ENCODE data around the gene KCNAB1.

The KCNAB1 gene

GRCh38 chr3:156400735-156401134 is 280.4 kb downstream of the KCNAB1 start:
- no peak for DNase-seq

DNA sequence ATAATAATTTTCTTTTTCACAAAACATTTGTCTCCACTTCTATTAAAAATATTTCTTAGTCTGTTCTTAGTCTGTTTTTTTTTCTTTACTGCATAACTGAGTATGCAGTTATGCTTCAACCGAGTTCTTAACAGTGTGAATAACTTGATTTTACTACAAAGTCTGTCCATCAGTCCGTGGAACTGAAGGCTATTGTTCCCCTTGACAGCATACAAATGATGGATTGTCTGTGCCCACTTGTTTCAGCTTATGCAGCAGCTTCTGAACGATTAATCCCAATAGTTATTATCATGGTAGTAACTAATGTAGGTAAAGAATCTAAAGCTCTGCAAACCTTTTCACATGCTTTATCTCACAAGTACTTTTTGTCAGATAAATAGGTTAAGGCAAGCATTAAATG is 283.8 kb downstream of the KCNAB1 start:
- peak in 8 of 56 donors; percentile 16 to 54 (median 26) for DNase-seq

DNA sequence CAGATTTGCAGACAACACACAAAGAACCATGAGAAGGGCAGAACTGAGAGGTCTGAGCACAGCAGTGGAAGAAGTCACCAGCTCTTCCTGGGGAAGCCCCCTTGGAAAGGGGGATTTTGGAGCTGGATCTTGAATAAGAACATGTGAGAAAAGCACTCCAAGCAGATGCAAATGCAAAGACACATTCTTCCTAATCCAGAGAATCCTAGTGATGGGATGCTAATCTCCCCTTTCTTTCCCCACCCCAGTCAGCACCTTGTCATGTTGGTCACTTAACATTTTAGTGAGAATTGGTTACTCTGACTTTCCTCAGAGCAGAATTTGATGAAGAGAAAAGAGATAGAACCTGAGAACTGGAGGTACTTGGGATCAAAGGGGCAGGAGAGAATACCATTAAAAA is 286.0 kb downstream of the KCNAB1 start:
- DNase-seq, result no peak

DNA sequence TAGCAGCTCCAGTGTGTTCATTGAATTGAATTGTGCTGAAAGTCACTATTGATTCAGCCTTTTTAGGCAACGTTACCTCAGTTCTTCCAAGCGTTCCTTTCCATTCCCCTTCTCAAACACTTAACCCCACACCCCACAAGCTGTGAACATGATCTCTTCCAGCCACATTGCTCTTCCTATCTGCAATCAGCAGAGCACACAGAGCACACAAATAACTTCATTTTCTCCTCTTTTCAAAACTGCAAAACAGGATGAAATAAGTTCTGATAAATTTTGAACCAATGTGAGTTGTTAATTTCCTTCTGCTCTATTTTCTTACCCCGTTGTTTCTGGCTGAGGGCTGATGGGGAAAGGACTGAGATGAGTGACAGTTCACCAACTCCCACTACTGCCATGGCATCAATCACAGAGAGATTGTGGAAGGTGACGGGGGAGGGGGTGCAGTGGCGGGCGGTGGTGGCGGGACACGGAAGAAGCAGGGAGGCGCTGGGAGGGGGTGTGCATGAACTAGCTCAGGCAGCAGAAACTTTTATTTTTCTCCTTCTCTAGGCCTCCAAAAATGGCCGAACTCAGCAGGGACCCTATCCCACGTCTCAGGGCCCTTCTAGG is 287.3 kb downstream of the KCNAB1 start:
- peak in 25 of 56 donors; percentile 16 to 72 (median 41) for DNase-seq

DNA sequence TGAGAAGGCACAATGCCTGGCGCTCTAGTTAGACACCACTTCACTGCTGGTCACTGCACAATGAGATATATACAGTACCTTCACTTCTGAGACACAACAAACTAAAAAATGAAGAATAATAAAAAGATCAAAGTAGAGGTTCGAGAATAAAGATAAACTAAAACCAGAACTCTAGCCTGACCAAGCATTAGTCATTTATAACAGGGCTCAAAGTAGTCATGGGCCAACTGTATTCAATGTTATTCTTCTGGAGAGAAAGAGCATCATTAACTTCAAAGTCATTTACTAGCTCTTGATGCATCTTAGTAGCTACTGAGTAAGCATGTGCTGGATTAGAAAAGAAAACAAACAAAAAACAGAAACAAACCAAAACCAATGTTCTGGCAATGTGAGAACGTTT is 289.3 kb downstream of the KCNAB1 start:
- no peak for DNase-seq

GRCh38 chr3:156412600-156412999 is 292.2 kb downstream of the KCNAB1 start:
- no peak for DNase-seq

- DNase-seq, result no peak
These were observed 293.0 kb downstream of the KCNAB1 start for GRCh38 chr3:156413293-156413892.

DNA sequence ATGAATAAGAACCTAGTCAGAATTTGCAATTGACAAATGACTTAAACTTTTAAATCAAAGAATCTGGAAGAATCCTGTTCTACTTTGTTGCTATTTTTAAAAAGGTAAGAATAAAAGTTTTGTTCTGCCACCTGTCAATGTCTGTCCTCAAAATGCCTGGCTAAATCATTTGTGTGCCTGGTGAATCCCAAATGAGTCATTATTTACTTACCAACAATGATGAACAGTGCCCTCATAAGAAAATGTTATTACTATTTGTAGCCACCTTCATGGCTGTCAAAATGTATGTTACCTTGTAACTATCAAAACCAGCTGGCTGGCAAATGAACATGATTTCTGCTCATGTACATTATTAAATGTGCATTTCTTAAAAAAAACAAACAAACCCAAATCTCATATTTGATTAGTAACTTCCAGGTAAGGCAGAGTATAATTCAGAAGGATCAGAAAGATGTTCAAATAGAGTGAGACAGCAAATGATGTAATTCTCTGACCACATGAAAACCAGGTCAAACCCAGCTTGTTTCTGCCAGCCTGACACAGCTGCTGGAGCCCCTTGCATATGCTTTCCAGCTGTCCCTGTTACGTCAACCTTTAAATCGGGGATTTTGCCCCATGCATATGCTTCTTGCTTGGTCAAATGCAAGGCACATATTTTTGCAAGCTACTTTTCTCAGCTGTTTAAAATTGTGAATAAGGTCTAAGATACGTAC is 296.6 kb downstream of the KCNAB1 start:
- DNase-seq, result peak in 2 of 56 donors; percentile 9 to 34

DNA sequence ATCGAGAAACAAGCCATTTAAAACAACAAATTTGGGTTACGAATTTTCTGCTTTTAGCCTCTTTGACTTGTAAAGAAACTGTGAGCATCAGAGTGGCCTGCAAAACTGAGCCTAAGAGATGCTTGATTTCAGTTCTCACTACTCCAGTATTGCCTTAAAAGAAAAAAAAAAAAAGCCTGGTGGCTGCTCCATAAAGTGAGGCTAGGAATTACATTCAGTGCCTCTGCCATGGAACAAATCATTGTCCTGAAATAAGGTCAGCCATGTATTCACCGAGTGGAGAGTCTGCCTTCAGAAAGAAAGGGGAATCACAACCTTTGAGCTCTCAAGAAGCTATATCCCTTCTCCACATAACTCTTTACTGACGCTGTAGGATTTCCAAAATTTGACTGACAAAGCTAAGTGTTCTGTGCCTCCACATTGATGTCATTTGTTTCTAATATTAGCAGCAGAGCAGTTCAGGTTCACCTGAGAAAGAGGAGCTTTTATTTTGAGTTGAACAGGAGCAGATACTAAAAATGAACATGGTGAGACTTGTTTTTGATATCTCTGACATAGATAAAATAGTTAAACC is 297.3 kb downstream of the KCNAB1 start:
- no peak for DNase-seq

DNA sequence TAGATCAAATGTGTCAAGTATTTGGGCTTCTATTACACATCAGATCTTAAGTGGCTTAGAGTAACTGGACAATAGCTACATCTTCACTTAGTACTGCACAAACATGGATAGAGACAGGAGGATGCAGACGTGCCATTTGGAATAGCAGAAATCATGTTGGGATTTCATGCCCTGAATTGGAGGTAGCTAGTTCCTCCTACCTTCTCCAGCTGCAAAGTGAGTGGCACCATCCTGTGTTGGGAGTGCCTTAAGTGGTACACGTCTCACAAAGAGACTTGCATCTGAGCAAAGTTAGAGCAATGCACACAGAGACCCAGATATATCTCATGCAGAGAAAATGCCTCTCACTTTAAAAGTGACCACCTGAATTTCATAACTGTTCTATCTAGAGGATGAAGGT is 298.1 kb downstream of the KCNAB1 start:
- peak in 3 of 56 donors; percentile 10 to 33 (median 12) for DNase-seq

GRCh38 chr3:156421534-156421933 is 301.2 kb downstream of the KCNAB1 start:
- DNase-seq, result no peak

GRCh38 chr3:156424758-156425157 is 304.4 kb downstream of the KCNAB1 start:
- DNase-seq, result no peak

DNA sequence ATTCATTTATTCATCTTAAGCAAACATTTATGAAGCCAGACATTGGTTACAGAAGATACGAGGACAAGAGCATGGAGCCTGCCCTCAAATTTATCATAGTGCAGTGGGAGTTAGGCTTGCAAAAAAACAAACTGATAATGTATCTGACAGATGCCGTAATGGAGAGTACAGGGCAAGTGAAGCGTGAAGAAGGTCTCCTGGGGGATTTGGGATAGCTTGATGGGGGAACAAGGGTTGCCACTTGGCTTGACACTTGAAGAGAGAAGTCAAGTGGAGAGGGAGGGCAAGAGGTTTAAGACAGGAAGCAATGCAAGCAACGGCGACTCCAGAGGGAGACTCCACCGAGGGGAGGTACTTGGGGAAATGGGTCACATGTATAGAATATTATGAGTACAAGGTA is 305.3 kb downstream of the KCNAB1 start:
- DNase-seq, result no peak

DNA sequence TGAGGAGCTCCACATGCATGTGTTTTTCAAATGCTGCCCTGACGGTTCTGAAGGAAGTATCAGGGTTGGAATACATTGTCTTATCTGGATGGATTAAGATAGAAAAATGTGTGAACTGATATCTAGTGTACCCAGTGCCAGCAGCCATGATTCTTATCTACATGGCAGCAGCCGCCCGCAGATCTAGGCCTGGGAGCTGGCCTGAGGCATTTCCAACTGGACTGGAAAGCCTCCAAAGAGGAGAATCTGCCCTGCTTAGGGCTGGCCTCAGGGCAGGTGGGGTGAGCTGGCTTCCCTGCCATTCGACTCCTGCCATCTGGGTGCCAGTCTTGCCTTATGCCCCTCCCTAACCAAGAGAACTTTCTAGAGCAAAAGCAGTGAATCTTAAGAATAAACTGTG is 308.7 kb downstream of the KCNAB1 start:
- no peak for DNase-seq

- no peak for DNase-seq
These were observed 311.2 kb downstream of the KCNAB1 start for GRCh38 chr3:156431334-156432124.

DNA sequence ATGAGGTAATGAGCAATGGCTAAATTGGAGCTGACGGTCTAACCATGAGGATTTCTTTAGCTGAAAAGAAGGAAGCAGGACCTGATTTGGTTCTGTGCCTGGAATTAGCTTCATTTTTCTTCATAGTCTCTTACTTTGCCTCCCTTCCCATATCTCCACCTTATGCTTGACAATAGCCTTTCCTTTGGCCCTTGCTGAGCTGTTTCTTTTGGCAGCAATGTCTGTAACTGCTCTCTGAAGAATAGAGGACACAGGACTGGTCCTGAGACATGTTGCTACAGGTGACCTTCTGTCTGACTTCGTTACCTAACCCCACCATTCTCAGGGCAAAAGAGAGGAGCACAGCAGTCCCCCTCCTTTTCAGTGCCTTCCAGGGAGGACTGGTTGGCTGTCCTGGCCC is 312.2 kb downstream of the KCNAB1 start:
- DNase-seq, result no peak

DNA sequence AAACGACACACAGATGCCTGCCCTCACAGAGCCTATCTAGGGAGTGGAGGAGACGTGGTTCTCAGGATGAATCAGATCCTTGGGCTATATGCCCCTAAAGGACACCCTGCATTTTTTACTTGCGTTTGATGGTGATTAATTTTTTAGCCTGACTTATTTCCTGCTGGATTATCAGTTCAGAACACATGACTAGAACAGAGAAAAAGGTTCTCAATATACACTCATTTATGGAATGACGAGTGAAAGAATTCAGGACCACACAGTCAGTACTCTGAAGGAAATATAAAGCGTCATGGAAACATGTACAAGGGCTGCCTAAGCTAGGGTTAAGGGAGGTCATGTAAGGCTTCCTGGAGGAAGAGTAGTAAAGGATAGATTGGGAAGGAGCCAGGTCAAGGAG is 312.8 kb downstream of the KCNAB1 start:
- no peak for DNase-seq

DNA sequence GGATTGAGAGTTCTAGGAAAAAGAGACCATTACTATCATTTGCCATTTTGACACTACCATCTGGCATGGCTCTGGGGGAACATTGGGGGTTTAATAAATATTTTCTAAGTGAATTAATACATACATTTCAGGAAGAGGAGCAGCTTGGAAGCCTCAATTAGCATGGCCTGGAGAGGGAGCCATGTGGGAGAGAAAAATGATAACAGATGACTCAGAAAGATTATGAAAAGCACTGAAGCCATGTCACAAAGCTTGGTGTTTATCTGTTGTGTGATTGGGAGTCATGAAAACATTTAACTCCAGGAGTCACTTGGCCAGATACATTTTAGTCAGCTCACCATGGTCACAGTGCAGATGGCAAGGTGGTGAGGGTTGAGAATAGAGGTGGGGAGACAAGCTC is 313.5 kb downstream of the KCNAB1 start:
- no peak for DNase-seq

- no peak for DNase-seq
These were observed 314.5 kb downstream of the KCNAB1 start for GRCh38 chr3:156434921-156435320.

DNA sequence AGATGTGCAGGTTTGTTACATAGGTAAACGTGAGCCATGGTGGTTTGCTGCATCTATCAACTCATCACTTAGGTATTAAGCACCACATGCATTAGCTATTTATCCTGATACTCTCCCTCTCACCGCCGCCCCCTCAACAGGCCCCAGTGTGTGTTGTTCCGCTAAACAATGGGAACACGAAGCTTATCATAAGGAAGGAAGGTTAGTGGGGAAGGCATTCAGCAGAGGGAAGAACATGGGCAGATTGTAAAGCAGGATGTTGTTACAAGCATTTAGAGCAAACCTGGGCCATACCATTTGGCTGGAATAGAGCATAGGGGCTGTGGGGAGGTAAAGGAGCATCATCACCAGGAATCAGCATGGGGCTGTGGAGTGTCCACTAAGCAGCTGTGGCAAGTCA is 322.7 kb downstream of the KCNAB1 start:
- no peak for DNase-seq

All from nucleus accumbens (tissue), 56 donors.